Measurements from ENCODE around the gene ARHGEF7. TPM values are rescaled to one million over a fixed set of nuclear protein-coding genes. Genes with fewer than 3 reads are reported as not detected.

ARHGEF7 gene
- total RNA-seq, 2 experiments from 2014 or later: 67.0 to 71.2 TPM

- intact Hi-C loops (cut with micrococcal nuclease): no loop called here
- H3K36me3 Mint-ChIP-seq (ENCODE audit: low read depth): no peaks in the 10 kb centered on the region
- no peak for DNase-seq
- H3K27ac Mint-ChIP-seq: no peak overlapping the region
- peaks cover 2% of the 10 kb centered on the region for H3K27me3 Mint-ChIP-seq
- no peaks in the 10 kb centered on the region for H3K4me1 Mint-ChIP-seq (ENCODE audit: low read depth)
- ChIA-PET CTCF (interaction anchor here (0.6 to 1.2 kb wide), 3 partner anchors 13 to 88 kb away, joined by 3 read pairs; no protein-coding TSS in a partner anchor), POLR2A (interaction anchor here (0.6 kb wide), 1 partner anchor 16 kb away, joined by 3 read pairs; no protein-coding TSS in a partner anchor)
- no peaks in the 10 kb centered on the region for H3K9me3 Mint-ChIP-seq
- no peak for ATAC-seq
- no peak for TF ChIP-seq CTCF (IDR thresholded peaks at IDR 0.05)
- no peak overlapping the region for H3K4me3 Mint-ChIP-seq
These were observed 14.5 kb downstream of the ARHGEF7 start for GRCh38 chr13:111129465-111130115.

- POLR2A ChIA-PET: no interaction called here
- CTCF ChIA-PET: interaction anchor here (1.2 kb wide), 2 partner anchors 13 to 63 kb away, joined by 3 read pairs; no protein-coding TSS in a partner anchor
- H3K27me3 Mint-ChIP-seq: peaks cover 2% of the 10 kb centered on the region
- ATAC-seq: no peak
- H3K27ac Mint-ChIP-seq: no peak overlapping the region
- TF ChIP-seq CTCF (IDR thresholded peaks at IDR 0.05): no peak
- H3K4me1 Mint-ChIP-seq (ENCODE audit: low read depth): no peaks in the 10 kb centered on the region
- DNase-seq: no peak
- no peaks in the 10 kb centered on the region for H3K36me3 Mint-ChIP-seq (ENCODE audit: low read depth)
- intact Hi-C loops (cut with micrococcal nuclease): no loop called here
- no peak overlapping the region for H3K4me3 Mint-ChIP-seq
- H3K9me3 Mint-ChIP-seq: no peaks in the 10 kb centered on the region
These were observed 15.0 kb downstream of the ARHGEF7 start for GRCh38 chr13:111130116-111130508.

GRCh38 chr13:111131048-111131447 is 15.9 kb downstream of the ARHGEF7 start:
- Mint-ChIP-seq H3K4me1 (ENCODE audit: low read depth) (no peaks in the 10 kb centered on the region), H3K36me3 (ENCODE audit: low read depth) (no peaks in the 10 kb centered on the region), H3K27ac (no peak overlapping the region), H3K27me3 (peaks cover 2% of the 10 kb centered on the region), H3K9me3 (no peaks in the 10 kb centered on the region), H3K4me3 (no peak overlapping the region)
- DNase-seq: no peak
- ChIA-PET CTCF (interaction anchor here (1.2 kb wide), 1 partner anchor 14 kb away, joined by 3 read pairs; no protein-coding TSS in a partner anchor), POLR2A (no interaction called here)
- no peak for TF ChIP-seq CTCF (IDR thresholded peaks at IDR 0.05)
- intact Hi-C loops (cut with micrococcal nuclease): no loop called here
- ATAC-seq: no peak

DNA sequence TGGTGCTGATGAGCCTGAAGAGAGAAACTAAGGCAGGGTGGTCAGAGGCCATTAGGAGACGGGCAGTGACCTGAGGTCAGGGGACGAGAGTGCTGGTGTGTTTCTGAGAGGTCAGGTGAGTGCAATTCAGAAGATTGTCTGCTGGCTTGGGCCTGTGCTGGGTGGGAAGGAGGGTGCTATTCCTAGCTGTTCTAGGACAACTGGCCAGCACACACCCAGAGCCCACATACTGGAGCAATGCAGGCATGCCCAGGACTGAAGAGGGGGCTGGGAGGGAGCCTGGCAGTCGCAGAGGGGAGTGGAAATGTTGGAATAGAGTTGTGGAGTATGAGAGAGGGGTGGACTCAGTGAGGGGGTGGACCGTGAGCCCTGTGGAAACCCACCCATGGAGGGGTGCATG is 16.5 kb downstream of the ARHGEF7 start:
- ChIA-PET CTCF (no interaction called here), POLR2A (no interaction called here)
- Mint-ChIP-seq H3K36me3 (ENCODE audit: low read depth) (no peaks in the 10 kb centered on the region), H3K27ac (no peak overlapping the region), H3K9me3 (no peaks in the 10 kb centered on the region), H3K4me1 (ENCODE audit: low read depth) (no peaks in the 10 kb centered on the region), H3K4me3 (no peak overlapping the region), H3K27me3 (peaks cover 2% of the 10 kb centered on the region)
- no peak for TF ChIP-seq CTCF (IDR thresholded peaks at IDR 0.05)
- DNase-seq (no peak), ATAC-seq (no peak)
- intact Hi-C loops (cut with micrococcal nuclease): no loop called here

- no peak for ATAC-seq
- no peak for DNase-seq
- intact Hi-C loops (cut with micrococcal nuclease): no loop called here
- POLR2A ChIA-PET: no interaction called here
- no peak for TF ChIP-seq CTCF (IDR thresholded peaks at IDR 0.05)
- peaks cover 12% of the 10 kb centered on the region for H3K27me3 Mint-ChIP-seq
- no peaks in the 10 kb centered on the region for H3K4me1 Mint-ChIP-seq (ENCODE audit: low read depth)
- no peaks in the 10 kb centered on the region for H3K9me3 Mint-ChIP-seq
- H3K27ac Mint-ChIP-seq: no peak overlapping the region
- CTCF ChIA-PET: no interaction called here
- H3K4me3 Mint-ChIP-seq: no peak overlapping the region
- H3K36me3 Mint-ChIP-seq (ENCODE audit: low read depth): no peaks in the 10 kb centered on the region
These were observed 17.8 kb downstream of the ARHGEF7 start for GRCh38 chr13:111132948-111133347.

Data from activated CD8-positive, alpha-beta T cell treated with anti-CD3 and anti-CD28 coated beads for 36 hours (primary cell).